Stimulated activated naive CD8-positive, alpha-beta T cell treated with anti-CD3 and anti-CD28 coated beads, Interleukin-15, amount 100 ng/mL, for 72 hours (primary cell): ENCODE results near the gene PPP1R3F.
"Not testable (repeated sequence)": the region's sequence is repeated elsewhere in the genome, so short reads cannot be mapped to it uniquely, and the experiment has no call there.

ENCODE experiments used
- ATAC-seq: fragments of 150-1000 bp; cut with Tn5 transposase; 2 replicates; pipeline ENCODE4 v1.10.0; 2021; ENCODE audit warnings: mild to moderate bottlenecking, moderate library complexity
- DNase-seq, 2 donors: peaks; one replicate each; pipeline ENCODE4 v3.0.0; 2021 to 2022
- H3K27ac Mint-ChIP-seq, 2 donors: one replicate each; pipeline ENCODE4 v1.8.0; 2022; ENCODE audit warnings: mild to moderate bottlenecking in 2 of 2, mixed read lengths in 2 of 2, moderate library complexity in 2 of 2
- H3K27me3 Mint-ChIP-seq: one replicate; pipeline ENCODE4 v1.8.0; 2022; ENCODE audit warnings: mixed read lengths
- H3K4me1 Mint-ChIP-seq: one replicate; pipeline ENCODE4 v1.8.0; 2022; ENCODE audit warnings: mild to moderate bottlenecking, mixed read lengths
- H3K4me3 Mint-ChIP-seq, 2 donors: one replicate each; pipeline ENCODE4 v1.8.0; 2022; ENCODE audit warnings: mild to moderate bottlenecking in 2 of 2, mixed read lengths in 2 of 2, moderate library complexity in 1 of 2
- H3K9me3 Mint-ChIP-seq, 2 donors: one replicate each; pipeline ENCODE4 v1.8.0; 2022; ENCODE audit warnings: mixed read lengths in 2 of 2

The PPP1R3F gene

GRCh38 chrX:49310371-49310770 lies 40.8 kb downstream of the PPP1R3F start:
- H3K4me3 Mint-ChIP-seq: no peak overlapping the region
- H3K27me3 Mint-ChIP-seq: no peaks in the 10 kb centered on the region
- no peak overlapping the region for H3K27ac Mint-ChIP-seq
- H3K9me3 Mint-ChIP-seq: no peaks in the 10 kb centered on the region
- DNase-seq (no peak), ATAC-seq (no peak)
- peaks cover 24% of the 10 kb centered on the region for H3K4me1 Mint-ChIP-seq

GRCh38 chrX:49312176-49312575 lies 42.6 kb downstream of the PPP1R3F start:
- ATAC-seq (no peak), DNase-seq (no peak)
- peaks cover 24% of the 10 kb centered on the region for H3K4me1 Mint-ChIP-seq
- no peaks in the 10 kb centered on the region for H3K9me3 Mint-ChIP-seq
- H3K27ac Mint-ChIP-seq: no peak overlapping the region
- no peak overlapping the region for H3K4me3 Mint-ChIP-seq
- H3K27me3 Mint-ChIP-seq: no peaks in the 10 kb centered on the region

- no peaks in the 10 kb centered on the region for H3K4me1 Mint-ChIP-seq
- H3K27ac Mint-ChIP-seq: no peak overlapping the region
- no peak for DNase-seq
- ATAC-seq: no peak
- no peak overlapping the region for H3K4me3 Mint-ChIP-seq
- H3K9me3 Mint-ChIP-seq: no peaks in the 10 kb centered on the region
- H3K27me3 Mint-ChIP-seq: no peaks in the 10 kb centered on the region
These were observed 46.5 kb downstream of the PPP1R3F start for GRCh38 chrX:49316085-49316484.

GRCh38 chrX:49321737-49322136 lies 52.1 kb downstream of the PPP1R3F start, which contains the start of gene GAGE12J:
GAGE12J (plus strand) TSS chrX:49322037; CDS start chrX:49323194, 1,157 bp downstream.
- H3K4me1 Mint-ChIP-seq, H3K4me3 Mint-ChIP-seq, H3K27ac Mint-ChIP-seq, DNase-seq, ATAC-seq, H3K9me3 Mint-ChIP-seq, H3K27me3 Mint-ChIP-seq: not testable (repeated sequence)

- H3K27ac Mint-ChIP-seq, H3K9me3 Mint-ChIP-seq, H3K27me3 Mint-ChIP-seq, H3K4me3 Mint-ChIP-seq, ATAC-seq, DNase-seq, H3K4me1 Mint-ChIP-seq: not testable (repeated sequence)
These were observed 52.7 kb downstream of the PPP1R3F start for GRCh38 chrX:49322266-49322665.

GRCh38 chrX:49323735-49324134 lies 54.1 kb downstream of the PPP1R3F start:
- not testable (repeated sequence) for H3K4me1 Mint-ChIP-seq, H3K27ac Mint-ChIP-seq, H3K27me3 Mint-ChIP-seq, H3K9me3 Mint-ChIP-seq, H3K4me3 Mint-ChIP-seq, ATAC-seq, DNase-seq

- ATAC-seq, H3K4me1 Mint-ChIP-seq: not testable (repeated sequence)
These were observed 60.8 kb downstream of the PPP1R3F start for GRCh38 chrX:49330421-49330820.

GRCh38 chrX:49331282-49331681 lies 61.7 kb downstream of the PPP1R3F start, which contains the start of gene GAGE13:
GAGE13 (plus strand) TSS chrX:49331582; CDS start chrX:49332738, 1,156 bp downstream.
- H3K27me3 Mint-ChIP-seq, H3K27ac Mint-ChIP-seq, H3K4me3 Mint-ChIP-seq, H3K4me1 Mint-ChIP-seq, ATAC-seq, DNase-seq, H3K9me3 Mint-ChIP-seq: not testable (repeated sequence)

More at GRCh38 chrX:49330421-49330820, 60.8 kb downstream of the PPP1R3F start:
- H3K27me3 Mint-ChIP-seq, H3K9me3 Mint-ChIP-seq, H3K27ac Mint-ChIP-seq, DNase-seq, H3K4me3 Mint-ChIP-seq: not testable (repeated sequence)

- DNase-seq: peak in 1 of 2 donors; percentile 10
- H3K9me3 Mint-ChIP-seq, H3K27me3 Mint-ChIP-seq, H3K4me3 Mint-ChIP-seq, ATAC-seq, H3K27ac Mint-ChIP-seq, H3K4me1 Mint-ChIP-seq: not testable (repeated sequence)
These were observed 62.2 kb downstream of the PPP1R3F start for GRCh38 chrX:49331841-49332240.
